GM12878 (cell line): ENCODE measurements around the gene AKAP13. TPM values are rescaled to one million over a fixed set of nuclear protein-coding genes. Genes with fewer than 3 reads are reported as not detected.

Experiments used
- ATAC-seq: fragments of 200-7000 bp; cut with Tn5 transposase; 3 replicates; pipeline ENCODE4 v1.9.1; 2020; ENCODE audit warnings: mild to moderate bottlenecking, moderate library complexity
- BruUV-seq: library from RNA; stranded (reverse); fragments of 400-500 nt; replicated peaks from 2 replicates; lab custom pipeline; 2021; lab: Mats Ljungman, UMichigan
- CTCF ChIA-PET: fragments of 300-600 bp; sonication (Branson Sonifier 250); formaldehyde crosslinking; extraction: SDS; loops from one replicate; lab custom pipeline; 2021; ENCODE audit warnings: inconsistent platforms; lab: Yijun Ruan, JAX
- POLR2A ChIA-PET: fragments of 350-600 bp; formaldehyde crosslinking; extraction: SDS; loops from one replicate; lab custom pipeline; 2021; ENCODE audit warnings: inconsistent platforms; lab: Charles Lee
- RAD21 ChIA-PET: fragments of 300-600 bp; sonication (Branson Sonifier 250); formaldehyde crosslinking; loops from one replicate; lab custom pipeline; 2023; ENCODE audit warnings: antibody characterized with exemption; ENCODE audit not compliant: unreplicated experiment; lab: Charles Lee
- SMC1A ChIA-PET: fragments of 300-600 bp; sonication (Branson Sonifier 250); formaldehyde crosslinking; loops from one replicate; lab custom pipeline; 2023; ENCODE audit not compliant: unreplicated experiment, uncharacterized antibody; lab: Charles Lee
- DNase-seq: peaks from one replicate; pipeline ENCODE4 v3.0.0-alpha.2; 2011; ENCODE audit warnings: low read depth, low spot score
- FAIRE-seq: peaks from 3 replicates; lab custom pipeline; 2011; peaks lifted over from hg19 to GRCh38; lab: Jason Lieb, UNC
- H2AFZ ChIP-seq: 2 replicates; pipeline ENCODE4 v1.6.0; 2011; ENCODE audit warnings: low read depth, low read length, control low read depth; ENCODE audit not compliant: control insufficient read depth
- H3K27ac ChIP-seq: 2 replicates; pipeline ENCODE4 v1.5.1; 2011; ENCODE audit warnings: control low read depth; ENCODE audit not compliant: control insufficient read depth, insufficient read depth
- H3K27me3 ChIP-seq, 2 experiments: replicated peaks in 1 of 2; 2 replicates each; pipeline versions ENCODE4 v1.6.0 to v1.6.1; 2011; ENCODE audit warnings: low read length in 1 of 2; ENCODE audit not compliant: control insufficient read depth in 2 of 2, insufficient read depth in 2 of 2
- H3K36me3 ChIP-seq, 2 experiments: 2 replicates each; pipeline ENCODE4 v1.5.1; 2011; ENCODE audit warnings: low read length in 1 of 2; ENCODE audit not compliant: control insufficient read depth in 2 of 2, insufficient read depth in 2 of 2
- H3K4me1 ChIP-seq: 2 replicates; pipeline ENCODE4 v1.6.1; 2011; ENCODE audit warnings: mild to moderate bottlenecking, low read length, moderate library complexity, mixed read lengths; ENCODE audit not compliant: control insufficient read depth, insufficient read depth
- H3K4me2 ChIP-seq: 2 replicates; pipeline ENCODE4 v1.6.0; 2011; ENCODE audit warnings: control low read depth; ENCODE audit not compliant: control insufficient read depth, insufficient read depth
- H3K4me3 ChIP-seq: fragments of 200-600 bp; sonication (generic); 2 replicates; pipeline ENCODE4 v1.5.1; 2016
- H3K79me2 ChIP-seq: 2 replicates; pipeline ENCODE4 v1.6.0; 2011; ENCODE audit warnings: low read length; ENCODE audit not compliant: control insufficient read depth, insufficient read depth
- H3K9ac ChIP-seq: 2 replicates; pipeline ENCODE4 v1.8.0; 2011; ENCODE audit warnings: low read length, control low read depth, mixed read lengths; ENCODE audit not compliant: control insufficient read depth, insufficient read depth
- H3K9me3 ChIP-seq: replicated peaks from 3 replicates; pipeline ENCODE4 v1.5.1; 2011; ENCODE audit warnings: mild to moderate bottlenecking, low read length; ENCODE audit not compliant: control insufficient read depth, insufficient read depth
- H4K20me1 ChIP-seq: 2 replicates; pipeline ENCODE4 v1.6.0; 2011; ENCODE audit not compliant: control insufficient read depth, insufficient read depth
- BCL3 ChIP-seq: IDR thresholded peaks from 2 replicates; pipeline ENCODE4 v1.6.1; 2011; ENCODE audit warnings: borderline replicate concordance, low read depth, mild to moderate bottlenecking, moderate library complexity, low read length; ENCODE audit not compliant: insufficient read depth, poor library complexity, severe bottlenecking
- ELK1 ChIP-seq: IDR thresholded peaks from 2 replicates; pipeline ENCODE4 v1.6.1; 2012; ENCODE audit warnings: low read depth, low read length, improper control_type of control experiment
- FOXK2 ChIP-seq: fragments of 450-650 bp; IDR thresholded peaks from 2 replicates; pipeline ENCODE4 v1.6.1; 2017; ENCODE audit warnings: mild to moderate bottlenecking, moderate library complexity
- HSF1 ChIP-seq: fragments of 150-350 bp; IDR thresholded peaks from 2 replicates; pipeline ENCODE4 v1.6.1; 2014; ENCODE audit warnings: mild to moderate bottlenecking, low read depth, low read length
- KDM1A ChIP-seq: fragments of 200-600 bp; sonication (generic); IDR thresholded peaks from 2 replicates; pipeline ENCODE4 v1.6.1; 2016; ENCODE audit warnings: borderline replicate concordance
- NKRF ChIP-seq: fragments of 450-650 bp; conservative IDR thresholded peaks from 2 replicates; pipeline ENCODE4 v1.6.1; 2017; ENCODE audit warnings: mild to moderate bottlenecking, moderate library complexity
- POLR2AphosphoS5 ChIP-seq: IDR thresholded peaks from 2 replicates; pipeline ENCODE4 v1.6.1; 2011; ENCODE audit warnings: mild to moderate bottlenecking, low read length, inconsistent platforms
- SKIL ChIP-seq: fragments of 450-650 bp; IDR thresholded peaks from 2 replicates; pipeline ENCODE4 v1.6.1; 2017; ENCODE audit warnings: mild to moderate bottlenecking, low read depth, inconsistent platforms; ENCODE audit not compliant: poor library complexity, severe bottlenecking
- SREBF2 ChIP-seq: IDR thresholded peaks from 2 replicates; pipeline ENCODE4 v1.6.1; 2012; ENCODE audit warnings: mild to moderate bottlenecking, low read length
- ZBTB33 ChIP-seq: fragments of 450-650 bp; IDR thresholded peaks from 2 replicates; pipeline ENCODE4 v1.6.1; 2017; ENCODE audit warnings: mild to moderate bottlenecking
- WGBS: methylation state at CpG from one replicate; pipeline ENCODE4 v1.1.6; 2016; ENCODE audit warnings: low lambda C conversion rate; ENCODE audit not compliant: insufficient replicate concordance, insufficient coverage; ENCODE audit errors: missing lambda C conversion rate; 5-methylcytosine and 5-hydroxymethylcytosine counted together
- in situ Hi-C: fragments of 300-500 bp; cut with MboI; formaldehyde crosslinking; loops from 9 replicates; pipeline ENCODE4 v1.14.3; 2018; ENCODE audit warnings: mixed read lengths
- intact Hi-C: fragments of 100-400 bp; cut with micrococcal nuclease; formaldehyde crosslinking; loops from one replicate; pipeline ENCODE4 v1.14.2; 2022; ENCODE audit not compliant: unreplicated experiment
- polyA plus RNA-seq, 11 experiments: library from polyadenylated mRNA; depleted of rRNA in 4 of 11; unstranded in 6 of 11; stranded (reverse) in 5 of 11; fragments of >200 nt; fragmentation: Nextera tagmentation in 4 of 11; fragmentation: Illumina TruSeq in 1 of 11; extraction: Ambion mirVana in 4 of 11; extraction: Trizol in 1 of 11; gene quantifications; 1 replicate in 1 of 11; 2 replicates in 10 of 11; pipeline versions ENCODE4 v1.2.1 to v1.2.3, GENCODE V29; 2011 to 2016; ENCODE audit warnings: inconsistent platforms in 2 of 11, missing spikeins in 2 of 11, low read depth in 1 of 11
- total RNA-seq, 4 experiments: library from RNA; depleted of rRNA in 3 of 4; stranded (reverse); fragments of >200 nt in 3 of 4; fragmentation: Illumina TruSeq in 1 of 4; extraction: Trizol in 1 of 4; gene quantifications; 2 replicates each; pipeline versions ENCODE4 v1.2.1 to v1.2.3, GENCODE V29; 2013 to 2021

Gene AKAP13
- total and polyA plus RNA-seq, 10 of the 15 experiments (the other 5 are each of a cell fraction or from before 2014, with no cell fraction given) = 14.4 to 74.9 (median 55.1) TPM

GRCh38 chr15:85496551-85497171 lies 116.3 kb downstream of the AKAP13 start (continued):
- TF ChIP-seq SKIL = no peak

- intact Hi-C loops = no loop called here
- 93% methylated on average over 2 of the region's 2 CpGs for WGBS
- Histone ChIP-seq H3K27ac (no peak overlapping the region), H3K9me3 (no peaks in the 10 kb centered on the region), H3K36me3 (no peaks in the 10 kb centered on the region; a peak in 1 of 4 replicates), H3K4me3 (no peak overlapping the region), H3K4me1 (peaks cover 24% of the 10 kb centered on the region), H4K20me1 (peaks cover 9% of the 10 kb centered on the region; the same call in 1 of the 2 replicates), H3K27me3 (no peaks in the 10 kb centered on the region), H3K4me2 (no peak overlapping the region), H2AFZ (no peak overlapping the region), H3K79me2 (peaks cover 10% of the 10 kb centered on the region), H3K9ac (no peak overlapping the region)
- no peak for DNase-seq
- RAD21 ChIA-PET = no interaction called here
- CTCF ChIA-PET = interaction anchor here (0.5 to 10.4 kb wide), 7 partner anchors 9 to 201 kb away, joined by 3 to 170 read pairs (median 4); no protein-coding TSS in a partner anchor
- in situ Hi-C loops = no loop called here
- no peak for FAIRE-seq
- no peak for ATAC-seq
- POLR2A ChIA-PET = interaction anchor here (0.9 kb wide), 1 partner anchor 8 kb away, joined by 3 read pairs; no protein-coding TSS in a partner anchor
- SMC1A ChIA-PET = interaction anchor here (1.0 to 11.7 kb wide), 4 partner anchors 9 to 233 kb away, joined by 3 to 147 read pairs (median 4); no protein-coding TSS in a partner anchor
- no TSS peak for BruUV-seq
- no peak for TF ChIP-seq BCL3
- no peak for TF ChIP-seq ZBTB33
- no peak for TF ChIP-seq ELK1
- no peak for TF ChIP-seq NKRF
- TF ChIP-seq FOXK2 = no peak
- TF ChIP-seq KDM1A = no peak
- no peak for TF ChIP-seq HSF1
- no peak for TF ChIP-seq SREBF2
- TF ChIP-seq POLR2AphosphoS5 = no peak
Measured at GRCh38 chr15:85497172-85497569, 116.8 kb downstream of the AKAP13 start.
